HL-60 (cell line): ENCODE data around the gene EIF1AD.

Experiments used
- DNase-seq, 2 experiments: peaks; one replicate each; pipeline ENCODE4 v3.0.0-alpha.2; 2010 to 2020; ENCODE audit warnings: low read depth in 1 of 2, low spot score in 1 of 2
- H3K27ac ChIP-seq: fragments of 250-450 bp; sonication (Bioruptor Pico); replicated peaks from 2 replicates; pipeline ENCODE4 v1.5.1; 2020; ENCODE audit warnings: mild to moderate bottlenecking, moderate library complexity
- H3K27me3 ChIP-seq: fragments of 250-450 bp; sonication (Bioruptor Pico); 2 replicates; pipeline ENCODE4 v1.5.1; 2021; ENCODE audit warnings: mild to moderate bottlenecking, moderate library complexity; ENCODE audit not compliant: insufficient read depth, poor library complexity, severe bottlenecking
- H3K4me3 ChIP-seq: replicated peaks from 2 replicates; pipeline ENCODE4 v1.5.1; 2011; ENCODE audit warnings: mild to moderate bottlenecking, control low read depth, low read length; ENCODE audit not compliant: insufficient read depth
- GABPA ChIP-seq: IDR thresholded peaks from 2 replicates; pipeline ENCODE4 v1.6.1; 2012; ENCODE audit warnings: low read depth
- POLR2AphosphoS5 ChIP-seq: IDR thresholded peaks from 2 replicates; pipeline ENCODE4 v1.6.1; 2012; ENCODE audit warnings: low read depth
- SPI1 ChIP-seq: IDR thresholded peaks from 2 replicates; pipeline ENCODE4 v1.6.1; 2012; ENCODE audit warnings: low read depth, mild to moderate bottlenecking, borderline replicate concordance
- TF ChIP-seq, protein P1 (sequence below): IDR thresholded peaks from one replicate; pipeline ENCODE4 v1.5.1; 2011; ENCODE audit warnings: low read length, control low read depth, inconsistent platforms; ENCODE audit not compliant: insufficient read depth
- TF ChIP-seq, protein P2 (sequence below): IDR thresholded peaks from 2 replicates; pipeline ENCODE4 v1.6.1; 2012; ENCODE audit warnings: low read depth; ENCODE audit not compliant: insufficient replicate concordance

Gene EIF1AD

DNA sequence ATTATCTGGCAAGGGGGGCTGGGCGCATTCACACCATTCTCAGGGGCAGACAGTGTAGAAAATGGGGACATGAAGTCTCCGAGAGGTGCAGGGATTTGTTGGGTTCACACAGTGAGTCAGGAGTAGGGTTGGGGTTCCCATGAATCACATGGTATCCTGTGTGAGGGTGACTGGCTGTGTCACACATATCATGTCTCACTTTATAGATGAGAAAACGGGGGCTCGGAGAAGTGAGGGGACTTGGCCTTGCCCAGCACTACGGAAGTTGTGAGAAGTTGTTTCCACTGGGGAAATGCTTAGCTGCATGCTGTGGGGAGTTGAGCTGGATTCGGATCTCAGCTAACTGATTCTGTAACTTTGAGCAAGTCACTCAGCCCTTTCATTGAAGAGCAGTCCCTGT, 42.8 kb upstream of the EIF1AD start:
- no peak overlapping the region for H3K27ac ChIP-seq
- no peak for DNase-seq
- H3K27me3 ChIP-seq: no peaks in the 10 kb centered on the region
- H3K4me3 ChIP-seq: no peak overlapping the region
- TF ChIP-seq, protein P1, sequence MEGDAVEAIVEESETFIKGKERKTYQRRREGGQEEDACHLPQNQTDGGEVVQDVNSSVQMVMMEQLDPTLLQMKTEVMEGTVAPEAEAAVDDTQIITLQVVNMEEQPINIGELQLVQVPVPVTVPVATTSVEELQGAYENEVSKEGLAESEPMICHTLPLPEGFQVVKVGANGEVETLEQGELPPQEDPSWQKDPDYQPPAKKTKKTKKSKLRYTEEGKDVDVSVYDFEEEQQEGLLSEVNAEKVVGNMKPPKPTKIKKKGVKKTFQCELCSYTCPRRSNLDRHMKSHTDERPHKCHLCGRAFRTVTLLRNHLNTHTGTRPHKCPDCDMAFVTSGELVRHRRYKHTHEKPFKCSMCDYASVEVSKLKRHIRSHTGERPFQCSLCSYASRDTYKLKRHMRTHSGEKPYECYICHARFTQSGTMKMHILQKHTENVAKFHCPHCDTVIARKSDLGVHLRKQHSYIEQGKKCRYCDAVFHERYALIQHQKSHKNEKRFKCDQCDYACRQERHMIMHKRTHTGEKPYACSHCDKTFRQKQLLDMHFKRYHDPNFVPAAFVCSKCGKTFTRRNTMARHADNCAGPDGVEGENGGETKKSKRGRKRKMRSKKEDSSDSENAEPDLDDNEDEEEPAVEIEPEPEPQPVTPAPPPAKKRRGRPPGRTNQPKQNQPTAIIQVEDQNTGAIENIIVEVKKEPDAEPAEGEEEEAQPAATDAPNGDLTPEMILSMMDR: no peak
- TF ChIP-seq, protein P2, sequence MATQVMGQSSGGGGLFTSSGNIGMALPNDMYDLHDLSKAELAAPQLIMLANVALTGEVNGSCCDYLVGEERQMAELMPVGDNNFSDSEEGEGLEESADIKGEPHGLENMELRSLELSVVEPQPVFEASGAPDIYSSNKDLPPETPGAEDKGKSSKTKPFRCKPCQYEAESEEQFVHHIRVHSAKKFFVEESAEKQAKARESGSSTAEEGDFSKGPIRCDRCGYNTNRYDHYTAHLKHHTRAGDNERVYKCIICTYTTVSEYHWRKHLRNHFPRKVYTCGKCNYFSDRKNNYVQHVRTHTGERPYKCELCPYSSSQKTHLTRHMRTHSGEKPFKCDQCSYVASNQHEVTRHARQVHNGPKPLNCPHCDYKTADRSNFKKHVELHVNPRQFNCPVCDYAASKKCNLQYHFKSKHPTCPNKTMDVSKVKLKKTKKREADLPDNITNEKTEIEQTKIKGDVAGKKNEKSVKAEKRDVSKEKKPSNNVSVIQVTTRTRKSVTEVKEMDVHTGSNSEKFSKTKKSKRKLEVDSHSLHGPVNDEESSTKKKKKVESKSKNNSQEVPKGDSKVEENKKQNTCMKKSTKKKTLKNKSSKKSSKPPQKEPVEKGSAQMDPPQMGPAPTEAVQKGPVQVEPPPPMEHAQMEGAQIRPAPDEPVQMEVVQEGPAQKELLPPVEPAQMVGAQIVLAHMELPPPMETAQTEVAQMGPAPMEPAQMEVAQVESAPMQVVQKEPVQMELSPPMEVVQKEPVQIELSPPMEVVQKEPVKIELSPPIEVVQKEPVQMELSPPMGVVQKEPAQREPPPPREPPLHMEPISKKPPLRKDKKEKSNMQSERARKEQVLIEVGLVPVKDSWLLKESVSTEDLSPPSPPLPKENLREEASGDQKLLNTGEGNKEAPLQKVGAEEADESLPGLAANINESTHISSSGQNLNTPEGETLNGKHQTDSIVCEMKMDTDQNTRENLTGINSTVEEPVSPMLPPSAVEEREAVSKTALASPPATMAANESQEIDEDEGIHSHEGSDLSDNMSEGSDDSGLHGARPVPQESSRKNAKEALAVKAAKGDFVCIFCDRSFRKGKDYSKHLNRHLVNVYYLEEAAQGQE: no peak
- TF ChIP-seq POLR2AphosphoS5 (no peak), GABPA (no peak), SPI1 (no peak)

DNA sequence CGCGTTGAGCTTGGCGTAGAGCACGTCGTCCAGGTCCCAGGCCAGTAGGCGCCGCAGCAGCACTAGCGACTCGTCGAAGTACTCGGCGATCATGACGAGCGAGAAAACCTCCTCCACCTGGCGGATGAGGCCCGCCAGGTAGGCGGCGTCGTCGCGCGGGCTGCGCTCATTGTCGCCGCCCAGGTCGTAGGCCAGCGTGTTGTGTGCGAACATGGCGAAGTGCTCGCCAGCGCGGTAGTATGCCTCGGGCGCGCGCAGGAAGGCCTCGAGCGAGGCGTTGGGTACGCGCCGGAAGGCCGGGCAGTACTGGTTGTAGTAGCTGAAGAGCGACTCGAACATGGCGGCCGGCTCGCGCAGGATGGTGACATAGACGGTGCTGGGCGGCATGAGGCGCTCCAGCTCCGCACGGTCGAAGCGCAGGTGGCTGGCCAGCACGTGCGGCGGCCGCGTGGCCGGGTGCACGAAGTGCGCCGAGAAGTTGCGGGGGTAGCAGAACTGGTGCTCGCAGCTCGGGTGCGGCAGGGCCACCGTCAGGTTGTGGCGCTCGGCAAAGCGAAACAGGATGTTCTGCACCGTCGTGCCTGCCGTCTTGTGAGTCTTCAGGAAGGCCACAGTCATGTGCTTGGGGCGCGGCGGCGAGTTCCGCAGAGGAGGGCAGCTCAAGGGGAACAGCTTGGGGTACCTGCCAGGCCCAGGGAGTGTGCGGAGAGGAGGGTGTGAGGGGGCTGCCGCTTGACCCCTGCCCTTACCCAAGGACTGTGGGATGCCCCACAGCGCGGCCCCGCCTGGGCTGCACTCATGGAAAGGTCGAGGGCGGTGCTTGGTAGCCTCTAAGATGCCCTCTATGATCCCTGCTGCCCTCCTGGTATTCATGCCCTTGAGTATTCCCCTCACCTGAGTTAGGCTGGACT, 41.3 kb upstream of the EIF1AD start:
- no peak for TF ChIP-seq POLR2AphosphoS5
- TF ChIP-seq, protein P1: no peak
- no peak for TF ChIP-seq SPI1
- TF ChIP-seq, protein P2: no peak
- TF ChIP-seq GABPA: no peak
- H3K27ac ChIP-seq: no peak overlapping the region
- DNase-seq: no peak
- no peak overlapping the region for H3K4me3 ChIP-seq
- H3K27me3 ChIP-seq: no peaks in the 10 kb centered on the region

DNA sequence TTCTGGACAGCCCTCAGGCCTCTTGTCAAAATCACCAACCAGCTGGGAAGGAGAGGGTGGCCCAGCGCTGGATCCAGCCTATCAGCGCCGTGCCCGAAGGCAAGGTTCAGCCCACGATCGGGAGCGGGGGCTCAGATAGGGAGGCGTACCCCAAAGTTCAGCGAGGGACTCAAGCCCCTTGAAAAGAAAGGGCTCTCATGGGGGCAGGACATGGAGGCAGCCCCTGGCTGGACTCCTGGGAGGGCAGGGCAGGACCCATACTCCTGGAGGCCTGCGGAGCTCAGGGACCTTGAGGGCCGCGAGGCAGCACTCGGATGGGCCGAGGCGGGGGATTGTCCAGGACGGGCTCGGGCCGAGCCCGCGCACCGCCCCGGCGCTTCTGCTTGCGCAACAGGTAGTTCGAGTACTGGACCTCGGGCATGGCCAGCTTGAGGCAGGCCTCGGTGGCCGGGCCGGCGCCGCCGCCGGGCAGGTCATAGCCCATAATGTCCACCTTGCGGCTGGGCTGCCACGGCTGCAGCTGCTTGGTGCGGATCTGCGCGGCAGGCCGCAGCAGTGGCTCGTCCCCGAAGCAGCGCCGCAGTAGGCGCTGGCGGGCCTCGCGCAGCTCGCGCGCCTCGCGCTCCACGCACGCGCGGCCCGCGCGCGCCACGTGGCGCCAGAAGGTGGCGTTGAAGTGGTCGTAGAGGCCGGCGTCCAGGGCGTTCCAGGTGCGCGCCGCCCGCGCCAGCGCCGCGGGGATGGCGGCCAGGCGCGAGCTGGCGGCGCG, 40.5 kb upstream of the EIF1AD start:
- Histone ChIP-seq H3K4me3 (no peak overlapping the region), H3K27ac (no peak overlapping the region), H3K27me3 (no peaks in the 10 kb centered on the region)
- no peak for DNase-seq
- TF ChIP-seq POLR2AphosphoS5 (no peak), GABPA (no peak), SPI1 (no peak)
- TF ChIP-seq, protein P2: no peak
- TF ChIP-seq, protein P1: no peak
